ENCODE data around the gene CASP10.

- TF ChIP-seq, protein P1, sequence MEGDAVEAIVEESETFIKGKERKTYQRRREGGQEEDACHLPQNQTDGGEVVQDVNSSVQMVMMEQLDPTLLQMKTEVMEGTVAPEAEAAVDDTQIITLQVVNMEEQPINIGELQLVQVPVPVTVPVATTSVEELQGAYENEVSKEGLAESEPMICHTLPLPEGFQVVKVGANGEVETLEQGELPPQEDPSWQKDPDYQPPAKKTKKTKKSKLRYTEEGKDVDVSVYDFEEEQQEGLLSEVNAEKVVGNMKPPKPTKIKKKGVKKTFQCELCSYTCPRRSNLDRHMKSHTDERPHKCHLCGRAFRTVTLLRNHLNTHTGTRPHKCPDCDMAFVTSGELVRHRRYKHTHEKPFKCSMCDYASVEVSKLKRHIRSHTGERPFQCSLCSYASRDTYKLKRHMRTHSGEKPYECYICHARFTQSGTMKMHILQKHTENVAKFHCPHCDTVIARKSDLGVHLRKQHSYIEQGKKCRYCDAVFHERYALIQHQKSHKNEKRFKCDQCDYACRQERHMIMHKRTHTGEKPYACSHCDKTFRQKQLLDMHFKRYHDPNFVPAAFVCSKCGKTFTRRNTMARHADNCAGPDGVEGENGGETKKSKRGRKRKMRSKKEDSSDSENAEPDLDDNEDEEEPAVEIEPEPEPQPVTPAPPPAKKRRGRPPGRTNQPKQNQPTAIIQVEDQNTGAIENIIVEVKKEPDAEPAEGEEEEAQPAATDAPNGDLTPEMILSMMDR (IDR thresholded peaks at IDR 0.05; ENCODE audit: borderline replicate concordance, extremely low read depth, low read length, poor library complexity, severe bottlenecking) = no peak
- no peak for TF ChIP-seq EZH2 (IDR thresholded peaks at IDR 0.05; ENCODE audit: borderline replicate concordance, low read depth, low read length, severe bottlenecking)
Measured at GRCh38 chr2:201215963-201216362, 33.0 kb downstream of the CASP10 start.
